Measurements from ENCODE around the gene GMEB1. TPM values are rescaled to one million over a fixed set of nuclear protein-coding genes. Genes with fewer than 3 reads are reported as not detected.

GMEB1 gene
- polyA plus RNA-seq, 2 of the 4 experiments (the other 2 are of a cell fraction), result 5.2 to 7.1 TPM

GRCh38 chr1:28718586-28719331 lies 50.2 kb downstream of the GMEB1 start:
- no peaks in the 10 kb centered on the region for H3K9me3 ChIP-seq
- ChIA-PET POLR2A (no interaction called here), CTCF (interaction anchor here (1.0 to 2.1 kb wide), 2 partner anchors 18 to 66 kb away, joined by 3 to 7 read pairs; partner anchors contain the start of gene YTHDF2)
- 76% methylated on average over 4 of the region's 4 CpGs for WGBS (ENCODE audit: missing lambda C conversion rate)
- no peak for FAIRE-seq
- peak in 1 of 2 experiments; percentile 68; a peak in 3 of 6 replicates for ATAC-seq
- H3K4me3 ChIP-seq, result no peak overlapping the region
- peak in 1 of 2 experiments; percentile 38 for DNase-seq (ENCODE audit: low read depth in 1 of 2, low spot score in 1 of 2)
- TF ChIP-seq ELK1 (IDR thresholded peaks at IDR 0.05; ENCODE audit: low read depth, low read length) (no peak), MAFK (IDR thresholded peaks at IDR 0.05; ENCODE audit: partially characterized antibody) (peak; percentile 84), MAX (IDR thresholded peaks at IDR 0.05) (no peak), NFE2L2 (conservative IDR thresholded peaks at IDR 0.05; ENCODE audit: low read length) (peak; percentile 65; the same call in 1 of the 2 replicates), CHD4 (IDR thresholded peaks at IDR 0.05; ENCODE audit: borderline replicate concordance) (no peak)
- peak overlapping the region; percentile 60 to 75 for H3K27ac ChIP-seq
- 0 out of 3 replicates have a peak overlapping the region, but pooled peaks have one; percentile 9 for H3K4me2 ChIP-seq
- peaks cover 7% of the 10 kb centered on the region; the same call in 2 of the 3 replicates for H3K4me1 ChIP-seq

- POLR2A ChIA-PET, result no interaction called here
- TF ChIP-seq MAFK (IDR thresholded peaks at IDR 0.05; ENCODE audit: partially characterized antibody), result no peak
- TF ChIP-seq FOSB (CRISPR knock-in tag; IDR thresholded peaks at IDR 0.05), result no peak
- TF ChIP-seq RNF2 (IDR thresholded peaks at IDR 0.05; ENCODE audit: borderline replicate concordance, low read depth), result no peak
- TF ChIP-seq TP53 (CRISPR knock-in tag; IDR thresholded peaks at IDR 0.05), result no peak
- TF ChIP-seq MYC (IDR thresholded peaks at IDR 0.05; ENCODE audit: borderline replicate concordance, low read length), result no peak
- no peak for TF ChIP-seq JUNB (IDR thresholded peaks at IDR 0.05)
- TF ChIP-seq TFCP2L1 (CRISPR knock-in tag; IDR thresholded peaks at IDR 0.05), result no peak
- TF ChIP-seq FOSL2 (IDR thresholded peaks at IDR 0.05), result no peak
- TF ChIP-seq FOSL2 (CRISPR knock-in tag; IDR thresholded peaks at IDR 0.05), result no peak
- TF ChIP-seq CBX8 (IDR thresholded peaks at IDR 0.05), result no peak
- no peak for TF ChIP-seq USF2 (IDR thresholded peaks at IDR 0.05)
- TF ChIP-seq HES2 (IDR thresholded peaks at IDR 0.05), result no peak
- no peak for TF ChIP-seq NR3C1 (IDR thresholded peaks at IDR 0.05)
- TF ChIP-seq CHD2 (IDR thresholded peaks at IDR 0.05; ENCODE audit: low read length, partially characterized antibody), result no peak
- no peak for TF ChIP-seq MAX (IDR thresholded peaks at IDR 0.05)
Observed at GRCh38 chr1:28719332-28719619, 50.7 kb downstream of the GMEB1 start.

GRCh38 chr1:28720376-28720775 lies 51.8 kb downstream of the GMEB1 start:
- no peak for DNase-seq (ENCODE audit: low read depth in 1 of 2, low spot score in 1 of 2)
- WGBS (ENCODE audit: missing lambda C conversion rate), result 87% methylated on average over 5 of the region's 5 CpGs
- H3K4me2 ChIP-seq, result no peak overlapping the region
- no peak overlapping the region for H3K27ac ChIP-seq
- ATAC-seq, result no peak
- no peak overlapping the region for H3K4me3 ChIP-seq
- no peak for FAIRE-seq
- CTCF ChIA-PET, result interaction anchor here (2.1 kb wide), 1 partner anchor 16 kb away, joined by 7 read pairs; the partner anchor contains the start of gene YTHDF2
- H3K9me3 ChIP-seq, result no peaks in the 10 kb centered on the region
- POLR2A ChIA-PET, result no interaction called here
- H3K4me1 ChIP-seq, result peaks cover 7% of the 10 kb centered on the region; the same call in 2 of the 3 replicates
- TF ChIP-seq ATOH8 (CRISPR knock-in tag; IDR thresholded peaks at IDR 0.05; ENCODE audit: low read depth) (no peak), MAFK (IDR thresholded peaks at IDR 0.05; ENCODE audit: partially characterized antibody) (no peak), MAX (IDR thresholded peaks at IDR 0.05) (no peak), KDM5A (IDR thresholded peaks at IDR 0.05) (no peak), PBX3 (IDR thresholded peaks at IDR 0.05) (no peak), CBX8 (IDR thresholded peaks at IDR 0.05) (no peak), NPAS2 (CRISPR knock-in tag; IDR thresholded peaks at IDR 0.05; ENCODE audit: borderline replicate concordance) (no peak), BCL3 (IDR thresholded peaks at IDR 0.05) (no peak), SREBF2 (IDR thresholded peaks at IDR 0.05) (no peak), CTCF (IDR thresholded peaks at IDR 0.05) (no peak)

More at GRCh38 chr1:28719332-28719619, 50.7 kb downstream of the GMEB1 start:
- Histone ChIP-seq H3K4me1 (peaks cover 7% of the 10 kb centered on the region; the same call in 2 of the 3 replicates), H3K27ac (peak overlapping the region; percentile 60 to 75; a peak in 4 of 6 replicates), H3K4me3 (no peak overlapping the region), H3K9me3 (no peaks in the 10 kb centered on the region), H3K4me2 (no peak overlapping the region)
- CTCF ChIA-PET, result interaction anchor here (1.0 to 2.1 kb wide), 2 partner anchors 17 to 66 kb away, joined by 3 to 7 read pairs; partner anchors contain the start of gene YTHDF2
- ATAC-seq (peak in 1 of 2 experiments; percentile 36; a peak in 2 of 6 replicates), FAIRE-seq (no peak), DNase-seq (ENCODE audit: low read depth in 1 of 2, low spot score in 1 of 2) (no peak)

Measured in A549 (cell line).